H1 (cell line): ENCODE results near the gene PRKCZ. TPM values are rescaled to one million over a fixed set of nuclear protein-coding genes. Genes with fewer than 3 reads are reported as not detected.

Experiments used
- CHD2 ChIP-seq: IDR thresholded peaks from 2 replicates; pipeline ENCODE4 v1.6.1; 2012; ENCODE audit warnings: low read length, improper control_type of control experiment
- CHD7 ChIP-seq: fragments of 300-600 bp; sonication (generic); IDR thresholded peaks from 2 replicates; pipeline ENCODE4 v1.7.1; 2012; ENCODE audit warnings: low read length, moderate library complexity, mild to moderate bottlenecking, inconsistent platforms; ENCODE audit not compliant: insufficient replicate concordance
- CTCF ChIP-seq, 3 experiments: IDR thresholded peaks; 1 replicate in 2 of 3; 2 replicates in 1 of 3; pipeline versions ENCODE4 v1.5.1 to v1.6.1; 2011; ENCODE audit warnings: low read length in 3 of 3, mild to moderate bottlenecking in 3 of 3, inconsistent platforms in 2 of 3, low read depth in 1 of 3, moderate library complexity in 1 of 3; ENCODE audit not compliant: insufficient read depth in 1 of 3; ENCODE audit errors: control extremely low read depth in 1 of 3
- GTF2F1 ChIP-seq: IDR thresholded peaks from 2 replicates; pipeline ENCODE4 v1.6.1; 2012; ENCODE audit warnings: low read depth, low read length, improper control_type of control experiment, borderline replicate concordance
- HDAC2 ChIP-seq, 2 experiments: fragments of 300-600 bp in 1 of 2; sonication (generic) in 1 of 2; IDR thresholded peaks; 2 replicates each; pipeline ENCODE4 v1.6.1; 2011 to 2012; ENCODE audit warnings: low read depth in 2 of 2, low read length in 2 of 2, mild to moderate bottlenecking in 2 of 2, moderate library complexity in 2 of 2, borderline replicate concordance in 1 of 2, inconsistent platforms in 1 of 2
- JUND ChIP-seq: IDR thresholded peaks from 2 replicates; pipeline ENCODE4 v1.6.1; 2011; ENCODE audit warnings: mild to moderate bottlenecking, improper control_type of control experiment, low read length
- SUZ12 ChIP-seq: fragments of 200-600 bp; sonication (generic); IDR thresholded peaks from 2 replicates; pipeline ENCODE4 v1.6.1; 2012; ENCODE audit warnings: mild to moderate bottlenecking, inconsistent platforms, low read length, moderate library complexity, mixed read lengths
- polyA plus RNA-seq, 7 experiments: library from polyadenylated mRNA; depleted of rRNA in 3 of 7; stranded (reverse) in 5 of 7; unstranded in 2 of 7; fragments of >200 nt in 5 of 7; fragments of 200-250 nt in 2 of 7; gene quantifications; 1 replicate in 5 of 7; 2 replicates in 1 of 7; 4 replicates in 1 of 7; pipeline versions ENCODE4 v1.2.1 to v1.2.3, GENCODE V29; 2011 to 2013; ENCODE audit warnings: missing spikeins in 2 of 7, mixed read lengths in 2 of 7
- total RNA-seq: library from RNA; stranded (reverse); fragmentation: NEBNext Ultra II Directional; extraction: Animal tissue kit (Norgen Biotek cat#: 25700); gene quantifications from 2 replicates; pipeline ENCODE4 v1.2.1, GENCODE V29; 2021

PRKCZ gene
- total and polyA plus RNA-seq, 2 of the 8 experiments (the other 6 are each of a cell fraction or from before 2014, with no cell fraction given) = 37.4 to 45.1 TPM

- TF ChIP-seq CHD7 (no peak), SUZ12 (no peak), GTF2F1 (no peak), JUND (no peak), HDAC2 (IDR thresholded peaks at IDR 0.05; ENCODE audit: borderline replicate concordance in 1 of 2, low read depth in 2 of 2, low read length in 2 of 2) (no peak), CTCF (IDR thresholded peaks at IDR 0.05; ENCODE audit: control extremely low read depth in 1 of 3, insufficient read depth in 1 of 3, low read depth in 1 of 3, low read length in 3 of 3) (no peak), CHD2 (no peak)
- TF ChIP-seq, all 59 proteins: peak for 0
Observed at GRCh38 chr1:2060072-2060471, 9.9 kb downstream of the PRKCZ start (continued).
